AG10803 (cell line): ENCODE measurements around the gene PCDH7.

Experiments
- DNase-seq: peaks from one replicate; pipeline ENCODE4 v3.0.0; 2010; ENCODE audit warnings: low read depth
- H3K4me3 ChIP-seq: 2 replicates; pipeline ENCODE4 v1.5.1; 2011; ENCODE audit warnings: mild to moderate bottlenecking, low read length, control low read depth
- CTCF ChIP-seq: conservative IDR thresholded peaks from 2 replicates; pipeline ENCODE4 v1.5.1; 2011; ENCODE audit warnings: mild to moderate bottlenecking, low read length, control low read depth, inconsistent platforms

PCDH7 gene

GRCh38 chr4:30728311-30728710 lies 8.1 kb downstream of the PCDH7 start:
- H3K4me3 ChIP-seq = no peak overlapping the region
- DNase-seq = no peak
- no peak for TF ChIP-seq CTCF

- DNase-seq = no peak
- no peak for TF ChIP-seq CTCF
- H3K4me3 ChIP-seq = no peak overlapping the region
These were observed 23.7 kb downstream of the PCDH7 start for GRCh38 chr4:30743897-30744296.

- no peak overlapping the region for H3K4me3 ChIP-seq
- no peak for TF ChIP-seq CTCF
- no peak for DNase-seq
These were observed 24.2 kb downstream of the PCDH7 start for GRCh38 chr4:30744386-30744785.

- H3K4me3 ChIP-seq = no peak overlapping the region
- no peak for TF ChIP-seq CTCF
- no peak for DNase-seq
These were observed 24.9 kb downstream of the PCDH7 start for GRCh38 chr4:30744957-30745640.

GRCh38 chr4:30746735-30747134 lies 26.6 kb downstream of the PCDH7 start:
- H3K4me3 ChIP-seq = no peak overlapping the region
- DNase-seq = no peak
- TF ChIP-seq CTCF = no peak

- no peak for TF ChIP-seq CTCF
- no peak for DNase-seq
- no peak overlapping the region for H3K4me3 ChIP-seq
These were observed 33.1 kb downstream of the PCDH7 start for GRCh38 chr4:30753316-30753715.

- H3K4me3 ChIP-seq = no peak overlapping the region
- DNase-seq = no peak
- TF ChIP-seq CTCF = no peak
These were observed 33.9 kb downstream of the PCDH7 start for GRCh38 chr4:30754021-30754420.
